IMR-90 (cell line): ENCODE measurements around the gene TGFBR2. TPM values are rescaled to one million over a fixed set of nuclear protein-coding genes. Genes with fewer than 3 reads are reported as not detected.
A peak's percentile ranks its signal among the peaks of the same experiment; 100 is the strongest.

ENCODE experiments used
- ATAC-seq: fragments of 200-7000 bp; cut with Tn5 transposase; 2 replicates; pipeline ENCODE4 v1.9.1; 2020; ENCODE audit warnings: low read depth, mild to moderate bottlenecking, moderate library complexity
- BruUV-seq: library from RNA; stranded (reverse); fragments of 400-500 nt; replicated peaks from 2 replicates; lab custom pipeline; 2021; lab: Mats Ljungman, UMichigan
- CTCF ChIA-PET: fragments of 300-600 bp; formaldehyde crosslinking; extraction: SDS; loops from one replicate; lab custom pipeline; 2021; ENCODE audit warnings: antibody characterized with exemption; lab: Yijun Ruan, JAX
- POLR2A ChIA-PET: fragments of 300-600 bp; sonication (Branson Sonifier 250); formaldehyde crosslinking; loops from one replicate; lab custom pipeline; 2022; ENCODE audit warnings: antibody characterized with exemption; ENCODE audit not compliant: unreplicated experiment; lab: Charles Lee
- DNase-seq: peaks from one replicate; pipeline ENCODE4 v3.0.0; 2013
- H2AFZ ChIP-seq: replicated peaks from 2 replicates; pipeline ENCODE3; 2013; ENCODE audit warnings: low read length, mild to moderate bottlenecking; ENCODE audit not compliant: poor library complexity
- H2AK5ac ChIP-seq: 2 replicates; pipeline ENCODE4 v1.6.1; 2013; ENCODE audit warnings: low read depth, low read length, inconsistent platforms
- H2AK9ac ChIP-seq: replicated peaks from 2 replicates; pipeline ENCODE3; 2013; ENCODE audit warnings: mild to moderate bottlenecking, low read depth, low read length, moderate library complexity; ENCODE audit not compliant: poor library complexity
- H2BK120ac ChIP-seq: 2 replicates; pipeline ENCODE4 v1.6.1; 2013; ENCODE audit warnings: low read depth, low read length, inconsistent platforms
- H2BK15ac ChIP-seq: 3 replicates; pipeline ENCODE4 v1.6.1; 2013; ENCODE audit warnings: low read depth, low read length, inconsistent platforms
- H2BK20ac ChIP-seq: 2 replicates; pipeline ENCODE4 v1.6.1; 2013; ENCODE audit warnings: low read depth, mild to moderate bottlenecking, inconsistent platforms, low read length, moderate library complexity
- H2BK5ac ChIP-seq: 2 replicates; pipeline ENCODE4 v1.6.1; 2013; ENCODE audit warnings: mild to moderate bottlenecking, low read depth, low read length, inconsistent platforms; ENCODE audit not compliant: poor library complexity, severe bottlenecking
- H3K14ac ChIP-seq: replicated peaks from 2 replicates; pipeline ENCODE4 v1.6.1; 2013; ENCODE audit warnings: low read depth, low read length, inconsistent platforms
- H3K18ac ChIP-seq: 2 replicates; pipeline ENCODE4 v1.6.1; 2013; ENCODE audit warnings: low read depth, low read length, control low read depth
- H3K23ac ChIP-seq: 2 replicates; pipeline ENCODE4 v1.6.1; 2013; ENCODE audit warnings: low read depth, low read length, inconsistent platforms
- H3K27ac ChIP-seq: 2 replicates; pipeline ENCODE4 v1.5.1; 2013; ENCODE audit warnings: mild to moderate bottlenecking, control low read depth, low read length; ENCODE audit not compliant: insufficient read depth
- H3K27me3 ChIP-seq: 2 replicates; pipeline ENCODE4 v1.6.1; 2013; ENCODE audit warnings: low read length; ENCODE audit not compliant: control insufficient read depth, insufficient read depth
- H3K36me3 ChIP-seq: 2 replicates; pipeline ENCODE4 v1.6.1; 2013; ENCODE audit warnings: low read length, mixed read lengths; ENCODE audit not compliant: control insufficient read depth, insufficient read depth
- H3K4ac ChIP-seq: 2 replicates; pipeline ENCODE4 v1.6.1; 2013; ENCODE audit warnings: low read depth, low read length, inconsistent platforms
- H3K4me1 ChIP-seq: 2 replicates; pipeline ENCODE4 v1.6.1; 2013; ENCODE audit warnings: low read length, mixed read lengths; ENCODE audit not compliant: control insufficient read depth, insufficient read depth
- H3K4me2 ChIP-seq: 2 replicates; pipeline ENCODE4 v1.6.1; 2013; ENCODE audit warnings: low read depth, mild to moderate bottlenecking, control low read depth, low read length, moderate library complexity
- H3K4me3 ChIP-seq: 2 replicates; pipeline ENCODE4 v1.5.1; 2013; ENCODE audit warnings: low read depth, mild to moderate bottlenecking, control low read depth, low read length, moderate library complexity; ENCODE audit not compliant: insufficient read depth
- H3K56ac ChIP-seq: 2 replicates; pipeline ENCODE4 v1.6.1; 2013; ENCODE audit warnings: low read length, inconsistent platforms; ENCODE audit not compliant: insufficient read depth; ENCODE audit errors: extremely low read depth
- H3K79me1 ChIP-seq, 2 experiments: 2 replicates each; pipeline ENCODE4 v1.6.1; 2013; ENCODE audit warnings: low read length in 2 of 2, inconsistent platforms in 1 of 2, low read depth in 1 of 2
- H3K9ac ChIP-seq: 2 replicates; pipeline ENCODE4 v1.6.1; 2013; ENCODE audit warnings: low read depth, low read length, control low read depth
- H3K9me1 ChIP-seq: 2 replicates; pipeline ENCODE4 v1.6.1; 2013; ENCODE audit warnings: low read length, inconsistent platforms; ENCODE audit not compliant: insufficient read depth
- H3K9me3 ChIP-seq: 2 replicates; pipeline ENCODE4 v1.6.1; 2013; ENCODE audit warnings: low read length; ENCODE audit not compliant: control insufficient read depth, insufficient read depth
- H4K20me1 ChIP-seq: 2 replicates; pipeline ENCODE4 v1.6.1; 2013; ENCODE audit warnings: low read length, inconsistent platforms; ENCODE audit not compliant: insufficient read depth
- H4K5ac ChIP-seq: 2 replicates; pipeline ENCODE4 v1.6.1; 2013; ENCODE audit warnings: mild to moderate bottlenecking, low read depth, low read length, control low read depth
- H4K8ac ChIP-seq, 2 experiments: 2 replicates each; pipeline ENCODE4 v1.6.1; 2013; ENCODE audit warnings: low read depth in 2 of 2, low read length in 2 of 2, control low read depth in 1 of 2, inconsistent platforms in 1 of 2
- H4K91ac ChIP-seq: 2 replicates; pipeline ENCODE4 v1.6.1; 2013; ENCODE audit warnings: low read depth, low read length, inconsistent platforms; ENCODE audit not compliant: insufficient read depth
- MAFK ChIP-seq: IDR thresholded peaks from 2 replicates; pipeline ENCODE4 v1.6.1; 2012; ENCODE audit warnings: low read depth, low read length, improper control_type of control experiment
- MXI1 ChIP-seq: IDR thresholded peaks from 2 replicates; pipeline ENCODE4 v1.6.1; 2012; ENCODE audit warnings: low read depth, mild to moderate bottlenecking, low read length, moderate library complexity, borderline replicate concordance
- WGBS, 2 experiments: methylation state at CpG; one replicate each; pipeline versions ENCODE4 v1.1.5 to v1.1.7; 2013; ENCODE audit warnings: missing lambda C conversion rate in 2 of 2; ENCODE audit not compliant: insufficient read length in 1 of 2; ENCODE audit errors: extremely low coverage in 2 of 2; 5-methylcytosine and 5-hydroxymethylcytosine counted together
- dilution Hi-C: fragments of 300-500 bp; cut with HindIII; formaldehyde crosslinking; loops from one replicate; pipeline ENCODE4 v1.14.3; 2018; ENCODE audit warnings: low sequenced_read_pairs; ENCODE audit not compliant: unreplicated experiment
- in situ Hi-C: fragments of 300-500 bp; cut with MboI; formaldehyde crosslinking; loops from 3 replicates; pipeline ENCODE4 v1.14.3; 2019; ENCODE audit warnings: low sequenced_read_pairs, inconsistent platforms, mixed read lengths
- intact Hi-C: fragments of 100-400 bp; cut with micrococcal nuclease; formaldehyde crosslinking; loops from 2 replicates; pipeline ENCODE4 v1.10.0; 2022
- polyA plus RNA-seq, 3 experiments: library from polyadenylated mRNA; depleted of rRNA; stranded (reverse); fragments of >200 nt; gene quantifications; 2 replicates each; pipeline ENCODE4 v1.2.3, GENCODE V29; 2012; ENCODE audit warnings: low replicate concordance in 1 of 3
- total RNA-seq: library from RNA; depleted of rRNA; stranded (reverse); fragments of >200 nt; gene quantifications from 2 replicates; pipeline ENCODE4 v1.2.3, GENCODE V29; 2012

The TGFBR2 gene
- total and polyA plus RNA-seq, 2 of the 4 experiments (the other 2 are of a cell fraction) = 63.7 to 87.5 TPM

DNA sequence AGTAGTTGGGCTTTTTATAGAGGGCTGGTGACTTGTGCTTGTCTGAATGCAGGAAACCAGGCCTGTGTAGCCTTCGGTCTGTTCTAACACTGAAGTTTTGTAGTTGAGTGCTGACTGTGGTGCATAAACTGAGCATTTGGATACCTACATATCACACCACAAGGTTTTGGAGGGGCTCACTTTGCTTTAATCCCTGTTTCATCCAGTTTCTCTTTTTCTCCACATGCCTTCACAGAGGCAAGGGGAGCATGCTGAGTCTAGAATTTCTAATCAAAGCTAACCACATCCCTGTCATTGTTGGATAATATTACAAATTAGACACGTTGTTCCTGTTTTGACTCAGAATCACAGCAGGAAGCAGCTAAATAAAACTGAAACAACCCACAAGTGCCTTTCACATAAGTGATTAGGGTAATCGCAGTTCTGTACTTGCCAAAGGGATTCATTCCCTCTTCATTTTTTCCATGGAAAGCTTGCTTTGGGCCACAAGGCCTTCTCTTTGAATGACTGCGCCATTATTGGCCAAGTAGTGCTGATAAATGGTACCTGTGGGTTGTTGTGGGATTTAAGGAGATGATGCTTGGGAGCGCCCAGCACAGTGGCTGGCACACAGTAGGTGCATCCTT is 48.9 kb downstream of the TGFBR2 start:
- Histone ChIP-seq H3K9me3 (no peaks in the 10 kb centered on the region), H2AK9ac (no peak overlapping the region), H2AFZ (no peak overlapping the region), H3K4me1 (peaks cover 31% of the 10 kb centered on the region), H3K79me1 (peaks cover 45 to 58% of the 10 kb centered on the region in 2 experiments), H3K36me3 (peaks cover 29% of the 10 kb centered on the region), H4K5ac (peak overlapping the region; percentile 41; the same call in 1 of the 2 replicates), H4K8ac (peak overlapping the region in 1 of 2 experiments; percentile 48; a peak in 1 of 4 replicates), H3K9me1 (peaks cover 14% of the 10 kb centered on the region), H3K4ac (peak overlapping the region; percentile 26), H2BK120ac (peak overlapping the region; percentile 56), H3K27me3 (no peaks in the 10 kb centered on the region), H2BK5ac (peak overlapping the region; percentile 54), H4K20me1 (no peaks in the 10 kb centered on the region; the same call in 1 of the 2 replicates), H3K14ac (no peak overlapping the region; the same call in 1 of the 2 replicates), H3K56ac (no peak overlapping the region), H3K9ac (no peak overlapping the region), H2AK5ac (peak overlapping the region; percentile 45), H3K18ac (peak overlapping the region; percentile 21), H4K91ac (peak overlapping the region; percentile 45; the same call in 1 of the 2 replicates), H3K4me3 (no peak overlapping the region), H3K4me2 (no peak overlapping the region), H3K27ac (0 out of 2 replicates have a peak overlapping the region, but pooled peaks have one; percentile 23), H3K23ac (peak overlapping the region; percentile 69; the same call in 1 of the 2 replicates), H2BK20ac (no peak overlapping the region; the same call in 1 of the 2 replicates), H2BK15ac (0 out of 3 replicates have a peak overlapping the region, but pooled peaks have one; percentile 39)
- intact Hi-C loops (no loop called here), in situ Hi-C loops (no loop called here), dilution Hi-C loops (no loop called here)
- DNase-seq (peak; percentile 43), ATAC-seq (no peak)
- no CpG with 5 or more reads among the region's 5 CpGs for WGBS, 2 experiments
- POLR2A ChIA-PET = interaction anchor here (0.6 kb wide), 1 partner anchor 246 kb away, joined by 6 read pairs; no protein-coding TSS in a partner anchor
- no TSS peak for BruUV-seq
- TF ChIP-seq MXI1 (0 out of 2 replicates have a peak, but pooled peaks have one; percentile 18), MAFK (no peak)
- CTCF ChIA-PET = interaction anchor here (0.6 kb wide), 1 partner anchor 38 kb away, joined by 10 read pairs; no protein-coding TSS in a partner anchor
